Activated CD4-positive, alpha-beta T cell treated with anti-CD3 and anti-CD28 coated beads, Interleukin-2, amount 10 ng/mL, durations not matched to agents 7 days and 5 days (primary cell): ENCODE data around the gene SIGLEC12. TPM values are rescaled to one million over a fixed set of nuclear protein-coding genes. Genes with fewer than 3 reads are reported as not detected.

Source experiments
- CTCF ChIA-PET: fragments of 350-600 bp; sonication (Branson Sonifier 250); formaldehyde crosslinking; loops from one replicate; lab custom pipeline; 2021; ENCODE audit warnings: antibody characterized with exemption; lab: Charles Lee
- POLR2A ChIA-PET: fragments of 350-600 bp; sonication (Branson Sonifier 250); formaldehyde crosslinking; loops from one replicate; lab custom pipeline; 2021; ENCODE audit warnings: antibody characterized with exemption; lab: Charles Lee
- DNase-seq: peaks from one replicate; pipeline ENCODE4 v3.0.0-alpha.2; 2020
- H3K27ac Mint-ChIP-seq: one replicate; pipeline ENCODE4 v1.8.0; 2021; ENCODE audit warnings: mild to moderate bottlenecking, moderate library complexity, mixed read lengths
- H3K27me3 Mint-ChIP-seq: one replicate; pipeline ENCODE4 v1.8.0; 2021; ENCODE audit warnings: mixed read lengths
- H3K36me3 Mint-ChIP-seq: one replicate; pipeline ENCODE4 v1.8.0; 2021; ENCODE audit warnings: low read depth, mixed read lengths
- H3K4me1 Mint-ChIP-seq: one replicate; pipeline ENCODE4 v1.8.0; 2021; ENCODE audit warnings: mixed read lengths
- H3K4me3 Mint-ChIP-seq: one replicate; pipeline ENCODE4 v1.8.0; 2021; ENCODE audit warnings: mild to moderate bottlenecking, moderate library complexity, mixed read lengths
- H3K9me3 Mint-ChIP-seq: one replicate; pipeline ENCODE4 v1.8.0; 2021; ENCODE audit warnings: mixed read lengths
- total RNA-seq, 2 experiments: library from RNA; stranded (reverse); gene quantifications; one replicate each; pipeline ENCODE4 v1.2.3, GENCODE V29; 2021

SIGLEC12 gene
- total RNA-seq, 2 experiments from 2014 or later: 1.0 to 1.1 TPM

DNA sequence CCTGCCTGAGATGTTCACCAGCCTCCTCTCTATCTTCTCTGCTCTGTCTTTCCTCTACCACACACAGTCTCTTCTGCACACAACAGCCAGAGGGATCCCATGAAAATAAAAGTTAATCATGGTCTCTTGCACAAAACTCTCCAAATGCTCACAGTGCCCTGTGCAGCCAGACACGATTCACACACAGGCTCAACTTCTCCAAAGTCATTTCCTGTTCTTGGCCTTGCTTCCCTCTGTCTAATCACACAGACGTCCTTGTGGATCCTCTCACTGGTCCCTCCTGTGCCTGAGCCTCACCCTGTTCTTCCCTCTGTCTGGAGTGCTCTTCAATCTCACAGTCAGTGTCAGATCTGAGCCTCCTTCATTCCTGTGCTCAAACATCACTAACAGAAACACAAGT is 7.8 kb downstream of the SIGLEC12 start:
- Mint-ChIP-seq H3K27ac (no peak overlapping the region), H3K4me3 (no peak overlapping the region), H3K36me3 (peaks cover 4% of the 10 kb centered on the region), H3K4me1 (peaks cover 13% of the 10 kb centered on the region), H3K27me3 (peaks cover 3% of the 10 kb centered on the region), H3K9me3 (peaks cover 12% of the 10 kb centered on the region)
- ChIA-PET CTCF (no interaction called here), POLR2A (no interaction called here)
- DNase-seq: no peak

DNA sequence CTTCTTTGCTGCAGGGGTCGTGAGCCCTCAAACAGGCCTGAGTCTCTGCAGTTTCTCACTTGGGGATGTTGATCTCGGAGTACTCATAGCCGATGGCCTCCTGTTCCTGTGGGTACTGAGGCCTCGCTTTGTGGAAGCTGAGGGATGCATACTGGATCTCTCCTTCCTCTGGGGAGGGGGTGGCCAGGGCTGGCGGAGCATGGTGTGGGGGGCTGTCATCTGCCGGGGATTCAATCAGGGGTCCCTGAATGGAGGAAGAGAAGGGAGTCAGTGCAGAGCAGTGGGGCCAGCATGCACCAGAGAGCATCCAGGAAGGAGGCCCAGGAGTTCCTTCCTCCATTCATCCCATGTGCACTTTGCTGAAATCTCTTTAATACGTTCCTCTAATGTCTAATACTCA is 10.0 kb downstream of the SIGLEC12 start:
- Mint-ChIP-seq H3K27me3 (no peaks in the 10 kb centered on the region), H3K36me3 (peaks cover 4% of the 10 kb centered on the region), H3K9me3 (peaks cover 12% of the 10 kb centered on the region), H3K4me1 (peaks cover 13% of the 10 kb centered on the region), H3K27ac (no peak overlapping the region), H3K4me3 (no peak overlapping the region)
- no peak for DNase-seq
- CTCF ChIA-PET: no interaction called here
- POLR2A ChIA-PET: no interaction called here

DNA sequence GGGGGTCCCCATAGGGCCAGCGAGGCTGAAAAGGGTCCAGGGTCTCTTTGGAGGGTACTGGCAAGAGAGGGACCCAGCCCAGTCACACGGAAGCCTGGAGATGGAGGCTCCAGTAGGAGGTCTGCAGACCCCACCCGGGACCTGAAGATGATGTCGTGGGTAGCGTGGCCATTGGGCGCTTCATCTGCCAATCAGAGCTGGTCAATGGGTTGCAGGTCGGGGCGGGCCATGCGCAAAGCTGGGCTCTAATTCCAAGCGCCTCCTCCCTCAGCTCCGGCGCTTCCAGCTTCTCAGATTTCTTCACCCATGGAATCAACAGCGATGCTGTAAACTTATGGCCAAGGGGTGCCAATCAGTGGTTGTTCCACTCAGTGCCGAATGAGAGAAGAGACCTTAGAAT is 10.9 kb downstream of the SIGLEC12 start:
- peaks cover 13% of the 10 kb centered on the region for H3K4me1 Mint-ChIP-seq
- no peaks in the 10 kb centered on the region for H3K27me3 Mint-ChIP-seq
- H3K4me3 Mint-ChIP-seq: no peak overlapping the region
- ChIA-PET CTCF (no interaction called here), POLR2A (no interaction called here)
- no peak for DNase-seq
- H3K9me3 Mint-ChIP-seq: peaks cover 14% of the 10 kb centered on the region
- H3K27ac Mint-ChIP-seq: no peak overlapping the region
- H3K36me3 Mint-ChIP-seq: peaks cover 4% of the 10 kb centered on the region

DNA sequence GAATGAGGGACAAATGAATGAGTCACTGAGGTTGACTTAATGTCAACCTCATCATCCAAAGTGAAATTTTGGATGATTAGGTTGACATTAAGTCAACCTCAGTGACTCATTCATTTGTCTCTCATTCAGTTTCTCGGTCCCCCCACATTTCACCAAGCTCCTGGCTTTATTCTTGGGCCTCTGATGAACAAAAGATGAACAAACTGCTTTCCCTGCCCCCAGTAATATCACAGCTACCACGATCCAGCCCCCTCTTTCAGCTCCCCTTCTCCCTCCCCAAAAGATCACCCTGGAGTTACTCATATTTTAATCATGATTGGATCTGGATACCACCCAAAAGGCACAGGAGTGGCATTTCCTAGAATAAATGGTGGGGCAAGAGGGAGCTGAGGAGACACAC is 12.5 kb downstream of the SIGLEC12 start:
- no peak for DNase-seq
- ChIA-PET CTCF (interaction anchor here (0.6 kb wide), 1 partner anchor 665 kb away, joined by 11 read pairs; no protein-coding TSS in a partner anchor), POLR2A (no interaction called here)
- no peak overlapping the region for H3K27ac Mint-ChIP-seq
- peaks cover 10% of the 10 kb centered on the region for H3K4me1 Mint-ChIP-seq
- no peak overlapping the region for H3K4me3 Mint-ChIP-seq
- H3K9me3 Mint-ChIP-seq: peaks cover 12% of the 10 kb centered on the region
- peaks cover 5% of the 10 kb centered on the region for H3K27me3 Mint-ChIP-seq
- H3K36me3 Mint-ChIP-seq: peaks cover 2% of the 10 kb centered on the region

DNA sequence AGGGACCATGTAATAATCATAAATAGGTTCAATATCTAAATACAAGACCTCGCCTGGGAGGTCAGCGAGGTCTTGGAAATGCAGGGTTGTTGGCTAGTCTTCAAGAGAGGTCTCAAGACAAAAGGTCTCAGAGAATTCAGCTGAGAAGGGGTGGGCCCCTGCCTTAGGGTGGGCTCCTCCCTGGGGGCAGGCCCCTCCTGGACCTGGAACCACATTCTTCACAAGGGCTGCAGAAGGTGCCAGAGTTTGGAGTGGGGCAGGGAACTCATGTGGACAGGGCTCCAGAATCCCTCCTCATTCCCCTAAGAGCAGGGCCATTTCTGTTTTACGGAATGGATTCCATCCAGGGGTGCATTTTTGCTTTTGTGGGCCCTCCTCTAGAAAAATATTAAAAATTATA is 13.1 kb downstream of the SIGLEC12 start:
- Mint-ChIP-seq H3K9me3 (peaks cover 11% of the 10 kb centered on the region), H3K4me1 (peaks cover 5% of the 10 kb centered on the region), H3K36me3 (peaks cover 2% of the 10 kb centered on the region), H3K27me3 (peaks cover 5% of the 10 kb centered on the region), H3K27ac (no peak overlapping the region), H3K4me3 (no peak overlapping the region)
- POLR2A ChIA-PET: no interaction called here
- no peak for DNase-seq
- CTCF ChIA-PET: interaction anchor here (0.8 kb wide), 1 partner anchor 15 kb away, joined by 3 read pairs; no protein-coding TSS in a partner anchor

DNA sequence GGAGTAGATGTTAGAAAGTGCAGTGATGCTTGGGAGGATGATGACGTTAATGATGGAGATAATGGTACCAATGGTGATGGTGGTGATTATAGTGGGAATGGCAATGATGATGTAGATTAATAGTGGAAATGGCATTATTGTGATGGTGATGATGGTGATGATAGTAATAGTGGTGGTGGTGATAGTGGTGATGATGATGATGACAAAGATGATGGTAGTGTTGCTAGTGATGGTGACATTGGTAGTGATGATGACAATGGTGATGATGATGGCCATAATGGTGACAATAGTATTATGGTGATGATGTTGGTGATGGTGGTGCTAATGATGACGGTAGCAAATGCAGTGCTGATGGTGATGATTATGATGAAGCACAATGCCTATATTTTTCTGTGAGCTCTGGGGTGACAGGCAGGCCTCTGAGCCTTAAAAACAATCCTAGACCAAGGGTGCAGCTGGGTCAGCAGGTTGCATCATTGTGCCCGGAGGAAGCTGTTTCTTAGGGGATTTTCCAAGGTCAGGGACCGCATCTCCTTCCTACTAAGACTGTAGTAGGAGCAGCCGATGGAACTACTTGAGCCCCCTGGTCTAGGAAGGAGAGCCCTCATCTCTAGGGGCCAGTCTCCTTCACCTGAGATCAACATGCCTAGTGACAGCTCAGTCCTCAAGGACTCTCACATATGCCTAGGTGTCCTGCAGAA is 15.5 kb downstream of the SIGLEC12 start:
- Mint-ChIP-seq H3K36me3 (peaks cover under 1% of the 10 kb centered on the region), H3K9me3 (peaks cover 5% of the 10 kb centered on the region), H3K4me3 (no peak overlapping the region), H3K4me1 (peaks cover 2% of the 10 kb centered on the region), H3K27me3 (peaks cover 5% of the 10 kb centered on the region), H3K27ac (no peak overlapping the region)
- DNase-seq: no peak
- CTCF ChIA-PET: interaction anchor here (0.6 to 1.2 kb wide), 3 partner anchors 171 to 581 kb away, joined by 3 read pairs; no protein-coding TSS in a partner anchor
- POLR2A ChIA-PET: no interaction called here

DNA sequence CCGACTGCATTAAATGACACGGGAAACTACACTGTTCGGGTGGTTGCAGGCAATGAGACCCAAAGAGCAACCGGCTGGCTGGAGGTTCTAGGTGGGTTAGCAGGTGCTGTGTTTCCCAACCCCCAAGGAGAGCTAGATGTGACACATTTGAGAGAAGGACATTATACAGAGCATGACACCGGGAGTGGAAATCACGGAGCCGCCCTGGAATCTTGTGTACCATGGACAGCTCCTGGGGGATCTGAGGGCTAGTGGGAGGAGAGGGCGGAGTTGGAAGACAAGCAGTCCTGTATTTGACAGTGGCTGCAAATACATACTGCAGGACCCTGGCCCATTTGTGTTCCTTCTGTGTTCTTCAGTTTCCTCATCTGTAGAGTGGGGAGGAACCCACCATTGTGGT is 21.0 kb downstream of the SIGLEC12 start:
- no peak overlapping the region for H3K4me3 Mint-ChIP-seq
- H3K27me3 Mint-ChIP-seq: peaks cover 5% of the 10 kb centered on the region
- H3K9me3 Mint-ChIP-seq: no peaks in the 10 kb centered on the region
- POLR2A ChIA-PET: interaction anchor here (0.5 kb wide), 1 partner anchor 120 kb away, joined by 3 read pairs; no protein-coding TSS in a partner anchor
- no peaks in the 10 kb centered on the region for H3K4me1 Mint-ChIP-seq
- DNase-seq: peak; percentile 9
- H3K27ac Mint-ChIP-seq: no peak overlapping the region
- CTCF ChIA-PET: interaction anchor here (1.0 kb wide), 1 partner anchor 12 kb away, joined by 3 read pairs; no protein-coding TSS in a partner anchor
- H3K36me3 Mint-ChIP-seq: no peaks in the 10 kb centered on the region

DNA sequence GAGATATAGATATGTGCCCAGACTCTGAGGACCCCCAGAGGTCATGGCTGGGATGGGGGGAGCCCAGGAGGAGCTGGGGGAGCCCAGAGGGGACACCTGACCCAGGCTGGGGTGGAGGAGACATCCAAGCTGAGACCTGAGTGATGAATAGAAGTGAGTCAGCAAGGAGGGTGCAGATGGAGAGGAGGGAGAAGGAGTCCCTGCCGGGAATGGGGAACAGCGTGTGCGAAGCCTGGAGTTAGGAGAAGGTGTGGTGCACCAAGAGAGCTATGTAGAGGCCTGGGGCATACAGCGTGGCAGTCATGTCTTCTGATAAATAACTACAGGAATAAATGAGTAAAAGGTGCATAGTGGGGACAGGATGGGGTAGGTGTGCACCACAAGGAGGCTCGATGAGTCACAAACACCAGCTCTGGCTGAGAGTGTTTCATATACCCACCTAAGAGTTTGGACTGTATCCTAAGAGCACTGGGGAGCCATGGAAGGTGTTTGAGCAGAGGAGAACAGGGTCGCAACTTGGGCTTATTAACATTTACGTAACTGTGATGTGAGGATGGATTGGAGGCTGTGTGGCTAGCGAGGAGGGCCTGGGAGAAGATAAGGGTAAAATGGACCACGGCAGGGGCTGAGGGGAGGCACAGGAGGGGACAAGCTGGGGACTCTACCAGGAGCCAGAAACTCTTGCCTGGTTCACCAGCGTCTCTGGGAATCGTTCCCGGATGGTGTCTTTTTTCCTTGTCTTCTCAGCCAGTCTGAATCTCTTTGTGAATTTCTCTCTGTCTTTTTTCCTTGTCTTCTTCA is 21.9 kb downstream of the SIGLEC12 start:
- Mint-ChIP-seq H3K4me1 (no peaks in the 10 kb centered on the region), H3K9me3 (no peaks in the 10 kb centered on the region), H3K27ac (no peak overlapping the region), H3K4me3 (no peak overlapping the region), H3K36me3 (no peaks in the 10 kb centered on the region), H3K27me3 (no peaks in the 10 kb centered on the region)
- ChIA-PET CTCF (interaction anchor here (0.5 to 1.0 kb wide), 2 partner anchors 13 to 177 kb away, joined by 3 read pairs; no protein-coding TSS in a partner anchor), POLR2A (no interaction called here)
- no peak for DNase-seq

DNA sequence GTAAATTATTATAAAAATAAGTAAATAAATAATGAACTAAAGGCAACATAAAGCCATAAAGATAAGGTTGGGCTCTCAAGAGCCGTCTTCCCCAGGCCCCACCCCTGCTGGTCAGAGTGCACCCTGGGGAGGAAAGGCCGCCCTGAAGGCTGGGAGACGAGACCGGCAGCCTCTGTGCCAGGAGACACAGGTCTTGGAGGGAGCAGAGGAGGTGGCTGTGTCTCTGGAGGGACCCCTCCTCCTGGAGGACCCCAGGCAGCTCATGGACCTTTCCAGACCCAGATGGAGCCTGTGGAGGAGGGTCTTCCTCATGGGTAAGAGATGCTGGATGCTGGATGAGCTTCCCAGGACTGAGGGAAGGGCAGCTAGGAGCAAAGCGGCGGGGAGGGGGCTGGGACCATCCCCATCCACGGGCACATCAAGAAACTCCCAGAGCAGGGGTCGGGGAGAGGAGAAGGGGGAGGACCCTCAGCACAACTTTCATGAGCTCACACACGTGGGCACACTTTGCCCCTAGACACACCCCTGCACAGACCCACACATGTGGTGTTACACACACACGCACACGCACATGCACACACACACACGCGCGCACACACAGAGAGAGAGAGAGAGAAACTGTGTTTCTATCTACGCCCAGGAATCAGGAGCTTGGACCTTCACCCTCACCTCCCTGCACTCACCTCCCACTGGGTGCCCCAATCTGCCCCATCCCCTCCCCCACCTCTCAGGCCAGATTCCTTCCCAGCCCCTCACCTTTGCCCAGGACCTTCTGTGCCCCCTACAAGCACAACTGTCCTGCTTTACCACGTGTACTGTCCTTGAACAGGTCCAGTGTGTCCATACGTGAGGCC is 23.0 kb downstream of the SIGLEC12 start, which contains the start of gene CEACAM18:
Gene CEACAM18, plus strand, starts transcription at position 159 of the 854 bp plus-strand sequence.
- H3K4me1 Mint-ChIP-seq: no peaks in the 10 kb centered on the region
- H3K9me3 Mint-ChIP-seq: no peaks in the 10 kb centered on the region
- H3K36me3 Mint-ChIP-seq: no peaks in the 10 kb centered on the region
- DNase-seq: no peak
- H3K4me3 Mint-ChIP-seq: no peak within 1 kb of the TSS
- CTCF ChIA-PET: interaction anchor here (0.8 kb wide), 1 partner anchor 37 kb away, joined by 5 read pairs; no protein-coding TSS in a partner anchor
- H3K27me3 Mint-ChIP-seq: no peaks in the 10 kb centered on the region
- POLR2A ChIA-PET: no interaction called here
- H3K27ac Mint-ChIP-seq: no peak within 1 kb of the TSS

DNA sequence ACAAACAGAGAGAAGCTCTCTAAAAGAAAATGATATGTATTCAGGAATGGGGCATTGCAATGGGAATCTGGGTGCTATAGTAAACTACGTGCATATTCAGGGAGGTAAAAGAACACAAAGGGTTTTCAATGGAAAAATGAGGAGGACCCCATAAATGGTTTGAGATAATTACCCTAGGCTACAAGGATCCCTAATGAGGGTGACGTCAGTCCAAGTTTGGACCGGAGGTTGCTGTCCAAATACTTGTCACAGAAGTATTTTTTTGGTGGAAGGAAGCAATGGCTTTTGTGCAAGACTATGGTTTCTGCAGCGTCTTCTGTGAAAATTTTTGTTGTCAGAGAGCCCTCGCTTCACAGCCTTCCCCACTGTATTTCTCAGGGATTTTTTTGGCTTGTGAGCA is 24.3 kb downstream of the SIGLEC12 start:
- H3K27me3 Mint-ChIP-seq: peaks cover 2% of the 10 kb centered on the region
- H3K4me1 Mint-ChIP-seq: no peaks in the 10 kb centered on the region
- ChIA-PET POLR2A (no interaction called here), CTCF (no interaction called here)
- no peak overlapping the region for H3K4me3 Mint-ChIP-seq
- H3K36me3 Mint-ChIP-seq: no peaks in the 10 kb centered on the region
- no peak for DNase-seq
- no peak overlapping the region for H3K27ac Mint-ChIP-seq
- H3K9me3 Mint-ChIP-seq: no peaks in the 10 kb centered on the region

DNA sequence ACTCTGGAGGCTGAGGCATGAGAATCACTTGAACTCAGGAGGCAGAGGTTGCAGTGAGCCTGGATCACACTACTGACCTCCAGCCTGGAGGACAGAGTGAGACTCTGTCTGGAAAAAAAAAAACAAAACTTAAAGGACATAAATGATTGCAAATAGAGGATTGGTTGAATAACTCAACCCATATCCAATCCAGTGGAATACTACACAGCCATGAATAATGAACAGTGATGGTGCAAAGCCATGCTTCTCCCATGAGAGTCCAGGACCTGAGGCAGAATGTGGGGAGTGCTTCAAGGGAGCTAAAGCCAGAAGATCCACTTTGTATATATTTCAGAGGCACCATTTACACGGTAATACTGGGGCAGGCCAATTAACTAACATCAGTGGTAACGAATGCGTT is 25.4 kb downstream of the SIGLEC12 start:
- H3K27ac Mint-ChIP-seq: no peak overlapping the region
- no peaks in the 10 kb centered on the region for H3K4me1 Mint-ChIP-seq
- no peak for DNase-seq
- CTCF ChIA-PET: interaction anchor here (0.6 kb wide), 1 partner anchor 10 kb away, joined by 3 read pairs; no protein-coding TSS in a partner anchor
- H3K27me3 Mint-ChIP-seq: peaks cover 2% of the 10 kb centered on the region
- POLR2A ChIA-PET: no interaction called here
- H3K36me3 Mint-ChIP-seq: no peaks in the 10 kb centered on the region
- H3K9me3 Mint-ChIP-seq: no peaks in the 10 kb centered on the region
- H3K4me3 Mint-ChIP-seq: no peak overlapping the region

DNA sequence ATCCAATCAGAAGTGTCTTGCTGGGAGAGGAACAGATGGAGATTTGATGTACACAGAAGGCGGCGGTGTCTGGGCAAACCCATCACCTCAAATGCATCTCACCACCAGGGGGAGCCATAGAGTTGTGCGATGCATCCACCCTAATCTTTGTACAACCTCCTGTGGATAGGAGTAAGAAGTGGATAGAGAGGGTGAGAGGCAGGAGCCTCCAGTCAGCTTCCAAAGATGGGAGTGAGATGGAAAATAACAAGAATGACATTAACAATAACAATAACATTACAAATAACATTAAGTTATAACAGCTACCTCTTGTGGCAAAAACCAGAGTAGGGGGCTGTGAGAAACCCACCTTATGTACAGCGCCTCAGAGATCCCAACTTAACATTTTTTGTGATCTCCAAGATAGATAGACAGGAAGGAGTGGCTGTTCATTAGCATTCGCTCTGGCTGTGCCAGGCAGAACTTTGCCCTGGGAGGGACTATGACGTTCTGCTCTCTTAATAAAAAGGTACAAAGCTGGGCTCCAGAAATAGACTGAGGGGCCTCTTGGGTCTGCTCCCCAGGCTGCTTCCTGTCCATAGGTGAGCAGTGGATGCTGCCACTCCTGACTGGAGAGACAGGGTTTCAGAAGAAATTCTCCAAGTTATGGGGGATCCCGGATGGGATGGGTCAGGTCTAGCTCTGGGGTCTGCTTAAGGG is 28.4 kb downstream of the SIGLEC12 start:
- peaks cover 2% of the 10 kb centered on the region for H3K27me3 Mint-ChIP-seq
- POLR2A ChIA-PET: interaction anchor here (0.6 kb wide), 1 partner anchor 181 kb away, joined by 3 read pairs; no protein-coding TSS in a partner anchor
- H3K4me1 Mint-ChIP-seq: peaks cover 7% of the 10 kb centered on the region
- H3K9me3 Mint-ChIP-seq: no peaks in the 10 kb centered on the region
- H3K27ac Mint-ChIP-seq: no peak overlapping the region
- CTCF ChIA-PET: interaction anchor here (0.6 to 2.5 kb wide), 9 partner anchors 11 to 170 kb away, joined by 3 to 11 read pairs (median 3); partner anchors contain the start of gene SIGLEC10
- no peak overlapping the region for H3K4me3 Mint-ChIP-seq
- peak; percentile 86 for DNase-seq
- no peaks in the 10 kb centered on the region for H3K36me3 Mint-ChIP-seq
